Tibial artery (tissue), 4 donors: ENCODE results near the gene OR8I2.
"Not testable (repeated sequence)": the region's sequence is repeated elsewhere in the genome, so short reads cannot be mapped to it uniquely, and the experiment has no call there.

Source experiments
- DNase-seq, 2 donors: peaks; one replicate each; pipeline ENCODE4 v3.0.0-alpha.2; 2019
- H3K27ac ChIP-seq, 2 donors: fragments of 200-600 bp; sonication (generic) in 1 of 2; 1 replicate in 1 of 2; 2 replicates in 1 of 2; pipeline ENCODE4 v1.5.1; 2018 to 2019; ENCODE audit warnings: mild to moderate bottlenecking in 1 of 2
- H3K27me3 ChIP-seq, 2 donors: fragments of 200-600 bp; sonication (generic) in 1 of 2; one replicate each; pipeline versions ENCODE4 v1.5.1 to v1.6.0; 2016 to 2019
- H3K36me3 ChIP-seq, 3 donors: fragments of 200-600 bp; sonication (generic) in 2 of 3; one replicate each; pipeline ENCODE4 v1.5.1; 2016 to 2019; ENCODE audit warnings: mild to moderate bottlenecking in 2 of 3
- H3K4me1 ChIP-seq, 4 donors: fragments of 200-600 bp; sonication (generic) in 2 of 4; 1 replicate in 3 of 4; 2 replicates in 1 of 4; pipeline ENCODE4 v1.5.1; 2016 to 2019
- H3K4me3 ChIP-seq, 2 donors: fragments of 200-600 bp; sonication (generic) in 1 of 2; 1 replicate in 1 of 2; 2 replicates in 1 of 2; pipeline ENCODE4 v1.5.1; 2018 to 2019; ENCODE audit warnings: mild to moderate bottlenecking in 2 of 2
- H3K9me3 ChIP-seq, 3 donors: fragments of 200-600 bp; sonication (generic) in 1 of 3; one replicate each; pipeline ENCODE4 v1.5.1; 2016 to 2019
- CTCF ChIP-seq, 2 experiments: fragments of 200-600 bp in 1 of 2; fragments of 450-650 bp in 1 of 2; IDR thresholded peaks; one replicate each; pipeline ENCODE4 v1.5.1; 2017 to 2019; ENCODE audit warnings: antibody characterized with exemption in 2 of 2, mild to moderate bottlenecking in 1 of 2, moderate library complexity in 1 of 2
- intact Hi-C: fragments of 100-400 bp; cut with DNase I; formaldehyde crosslinking; loops from one replicate; pipeline ENCODE4 v1.15.0; 2023; ENCODE audit warnings: low total_unique reads

The OR8I2 gene

GRCh38 chr11:56093008-56093407 is at the start of gene OR8I2:
OR8I2 (plus strand) TSS chr11:56093308; CDS start chr11:56093308, 0 bp downstream.
- H3K27ac ChIP-seq = no peak within 1 kb of the TSS
- intact Hi-C loops = no loop called here
- no peaks in the 10 kb centered on the region for H3K36me3 ChIP-seq
- no peaks in the 10 kb centered on the region for H3K4me1 ChIP-seq
- DNase-seq = no peak
- no peak within 1 kb of the TSS for H3K4me3 ChIP-seq
- no peak for TF ChIP-seq CTCF (IDR thresholded peaks at IDR 0.05)
- H3K9me3 ChIP-seq = no peaks in the 10 kb centered on the region
- H3K27me3 ChIP-seq = no peaks in the 10 kb centered on the region

GRCh38 chr11:56045538-56045937 is 47.6 kb upstream of the OR8I2 start:
- H3K36me3 ChIP-seq = no peaks in the 10 kb centered on the region
- no peaks in the 10 kb centered on the region for H3K27me3 ChIP-seq
- no peak for DNase-seq
- no peak for TF ChIP-seq CTCF (IDR thresholded peaks at IDR 0.05)
- intact Hi-C loops = no loop called here
- H3K4me1 ChIP-seq = no peaks in the 10 kb centered on the region
- no peak overlapping the region for H3K4me3 ChIP-seq
- no peak overlapping the region for H3K27ac ChIP-seq
- no peaks in the 10 kb centered on the region for H3K9me3 ChIP-seq

- no peaks in the 10 kb centered on the region for H3K27me3 ChIP-seq
- H3K4me3 ChIP-seq = no peak overlapping the region
- H3K36me3 ChIP-seq = no peaks in the 10 kb centered on the region
- no peaks in the 10 kb centered on the region for H3K9me3 ChIP-seq
- DNase-seq = no peak
- H3K27ac ChIP-seq = no peak overlapping the region
- intact Hi-C loops = no loop called here
- TF ChIP-seq CTCF (IDR thresholded peaks at IDR 0.05) = no peak
- H3K4me1 ChIP-seq = no peaks in the 10 kb centered on the region
Measured at GRCh38 chr11:56048480-56048879, 44.6 kb upstream of the OR8I2 start.

GRCh38 chr11:56049487-56049886 is 43.6 kb upstream of the OR8I2 start:
- no peak for DNase-seq
- Histone ChIP-seq H3K27ac (no peak overlapping the region), H3K9me3 (no peaks in the 10 kb centered on the region), H3K4me3 (no peak overlapping the region), H3K36me3 (no peaks in the 10 kb centered on the region), H3K4me1 (no peaks in the 10 kb centered on the region), H3K27me3 (no peaks in the 10 kb centered on the region)
- no peak for TF ChIP-seq CTCF (IDR thresholded peaks at IDR 0.05)
- intact Hi-C loops = no loop called here

GRCh38 chr11:56056366-56056765 is 36.7 kb upstream of the OR8I2 start:
- DNase-seq, intact Hi-C loops, H3K36me3 ChIP-seq: not testable (repeated sequence)

GRCh38 chr11:56057661-56058237 is 35.4 kb upstream of the OR8I2 start:
- H3K9me3 ChIP-seq, H3K27me3 ChIP-seq, DNase-seq, H3K36me3 ChIP-seq, H3K27ac ChIP-seq, H3K4me3 ChIP-seq, H3K4me1 ChIP-seq, intact Hi-C loops: not testable (repeated sequence)

More at GRCh38 chr11:56056366-56056765, 36.7 kb upstream of the OR8I2 start:
- H3K4me1 ChIP-seq, H3K27me3 ChIP-seq, H3K27ac ChIP-seq, H3K4me3 ChIP-seq, H3K9me3 ChIP-seq: not testable (repeated sequence)

GRCh38 chr11:56058260-56058780 is 34.8 kb upstream of the OR8I2 start:
- H3K4me3 ChIP-seq, DNase-seq, H3K9me3 ChIP-seq, H3K27me3 ChIP-seq, H3K36me3 ChIP-seq, intact Hi-C loops, H3K27ac ChIP-seq, H3K4me1 ChIP-seq: not testable (repeated sequence)
